Activated naive CD8-positive, alpha-beta T cell (primary cell): ENCODE results near the gene TCP11L2.
A peak's percentile ranks its signal among the peaks of the same experiment; 100 is the strongest.

Experiments used
- H3K27ac Mint-ChIP-seq: one replicate; pipeline ENCODE4 v1.8.0; 2021; ENCODE audit warnings: mixed read lengths
- H3K27me3 Mint-ChIP-seq: one replicate; pipeline ENCODE4 v1.8.0; 2021; ENCODE audit warnings: mixed read lengths
- H3K36me3 Mint-ChIP-seq: one replicate; pipeline ENCODE4 v1.8.0; 2021; ENCODE audit warnings: mixed read lengths
- H3K4me1 Mint-ChIP-seq: one replicate; pipeline ENCODE4 v1.8.0; 2021; ENCODE audit warnings: low read depth, mixed read lengths
- H3K4me3 Mint-ChIP-seq: one replicate; pipeline ENCODE4 v1.8.0; 2021; ENCODE audit warnings: mild to moderate bottlenecking, mixed read lengths
- H3K9me3 Mint-ChIP-seq: one replicate; pipeline ENCODE4 v1.8.0; 2021; ENCODE audit warnings: low read depth, mixed read lengths

The TCP11L2 gene

DNA sequence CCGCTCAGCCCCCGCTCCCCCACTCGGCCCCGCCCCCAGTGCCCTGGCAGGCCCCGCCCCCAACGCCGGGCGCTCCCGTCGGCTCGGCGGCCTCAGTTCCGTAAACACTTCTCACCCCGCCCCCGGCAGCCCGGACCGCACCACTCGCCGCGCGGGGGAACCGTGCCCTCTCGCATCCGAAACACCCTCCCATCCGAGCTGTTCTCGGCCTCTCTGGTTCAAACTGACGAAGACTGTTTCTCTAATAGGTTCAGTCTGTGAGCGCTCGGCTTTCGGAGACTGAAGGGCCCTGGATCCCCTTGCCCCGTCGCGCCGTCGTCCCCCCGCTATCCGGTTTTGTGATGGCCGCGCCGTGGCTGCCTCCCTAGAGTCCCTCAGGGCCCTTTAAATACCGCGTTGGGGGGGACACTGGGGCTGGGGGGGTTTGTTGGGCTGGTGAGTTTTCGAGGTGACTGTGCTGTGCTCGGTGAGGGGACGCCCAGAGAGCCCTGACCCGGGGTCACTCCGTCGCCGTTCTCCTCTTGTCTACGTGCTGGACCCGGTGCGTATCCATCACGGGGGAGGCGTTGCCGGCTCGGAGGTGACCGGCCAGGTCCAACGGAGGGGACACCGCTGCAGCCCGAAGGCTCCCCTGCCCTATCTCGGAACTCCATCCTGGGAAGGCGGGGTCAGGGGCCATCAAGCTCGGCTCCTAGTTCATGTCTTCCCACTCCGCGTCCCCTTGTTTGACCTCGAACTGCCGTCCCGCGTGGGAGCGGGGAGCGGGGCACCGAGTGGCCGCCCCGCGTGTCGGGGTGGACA, at the start of gene TCP11L2:
Gene TCP11L2 (plus strand): TSS at position 333 of the 801 bp plus-strand sequence. CDS start 8,343 bp downstream, outside the sequence.
- peak within 1 kb of the TSS; percentile 94 for H3K4me3 Mint-ChIP-seq
- no peaks in the 10 kb centered on the region for H3K36me3 Mint-ChIP-seq
- H3K27me3 Mint-ChIP-seq, result no peaks in the 10 kb centered on the region
- no peaks in the 10 kb centered on the region for H3K9me3 Mint-ChIP-seq
- peaks cover 60% of the 10 kb centered on the region for H3K4me1 Mint-ChIP-seq
- H3K27ac Mint-ChIP-seq, result peak within 1 kb of the TSS; percentile 100

DNA sequence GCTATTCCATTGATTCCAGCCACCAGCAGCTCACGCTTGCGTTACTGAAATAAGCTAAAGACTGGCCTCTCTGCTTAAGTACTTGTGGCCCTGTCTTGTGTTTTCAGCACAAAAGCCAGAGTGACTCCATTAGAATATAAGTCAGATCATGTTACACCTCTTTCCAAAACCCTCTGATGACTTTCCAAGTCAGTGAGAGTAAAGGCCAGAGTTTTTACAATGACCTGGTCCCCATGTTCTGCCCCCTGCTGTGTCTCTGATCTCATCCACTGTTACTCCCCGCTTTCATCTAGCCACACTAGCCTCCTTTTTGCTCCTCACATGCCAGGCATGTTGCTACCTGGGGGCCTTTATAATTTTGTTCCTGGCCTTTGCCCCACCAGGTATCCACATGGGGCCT, 47.8 kb upstream of the TCP11L2 start:
- no peaks in the 10 kb centered on the region for H3K4me1 Mint-ChIP-seq
- no peak overlapping the region for H3K27ac Mint-ChIP-seq
- H3K4me3 Mint-ChIP-seq, result no peak overlapping the region
- no peaks in the 10 kb centered on the region for H3K36me3 Mint-ChIP-seq
- no peaks in the 10 kb centered on the region for H3K9me3 Mint-ChIP-seq
- no peaks in the 10 kb centered on the region for H3K27me3 Mint-ChIP-seq

GRCh38 chr12:106255493-106255892, 47.0 kb upstream of the TCP11L2 start:
- H3K27ac Mint-ChIP-seq, result no peak overlapping the region
- H3K4me1 Mint-ChIP-seq, result no peaks in the 10 kb centered on the region
- H3K36me3 Mint-ChIP-seq, result no peaks in the 10 kb centered on the region
- H3K27me3 Mint-ChIP-seq, result no peaks in the 10 kb centered on the region
- no peak overlapping the region for H3K4me3 Mint-ChIP-seq
- H3K9me3 Mint-ChIP-seq, result no peaks in the 10 kb centered on the region

DNA sequence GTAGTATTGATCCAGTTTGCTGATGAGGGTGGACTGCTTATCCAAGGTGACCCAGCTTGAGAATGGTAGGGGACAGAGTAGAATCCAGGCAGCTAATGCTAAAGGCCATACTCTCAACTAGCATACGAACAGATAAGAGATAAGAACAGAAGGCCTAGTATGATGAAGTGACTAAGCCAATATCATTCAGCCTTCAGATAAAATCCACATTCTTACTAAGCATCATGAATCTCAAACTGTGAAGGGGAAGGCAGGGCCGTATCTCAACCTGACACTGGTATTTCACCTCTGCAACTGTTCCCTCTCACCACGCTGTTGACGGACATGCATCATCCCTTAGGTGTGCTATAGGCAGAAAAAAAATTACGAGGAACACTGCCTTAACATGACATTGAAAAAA, 46.6 kb upstream of the TCP11L2 start:
- Mint-ChIP-seq H3K36me3 (no peaks in the 10 kb centered on the region), H3K27ac (no peak overlapping the region)

DNA sequence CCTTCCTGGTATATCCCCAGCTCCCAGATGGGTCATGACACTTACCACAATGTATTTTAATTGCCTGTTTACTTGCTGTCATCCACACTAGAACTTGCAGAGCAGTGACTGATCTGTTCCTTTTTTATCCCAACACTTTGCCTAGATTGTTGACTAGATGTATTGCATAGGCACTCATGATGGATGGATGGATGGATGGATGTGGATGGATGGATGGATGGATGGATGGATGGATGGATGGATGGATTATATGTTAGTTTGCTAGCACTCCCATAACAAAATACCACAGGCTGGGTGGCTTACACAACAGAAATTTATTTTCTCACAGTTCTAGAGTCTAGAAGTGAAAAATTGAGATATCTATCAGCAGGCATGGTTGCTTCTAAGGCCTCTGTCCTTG, 46.0 kb upstream of the TCP11L2 start:
- no peak overlapping the region for H3K27ac Mint-ChIP-seq
- no peaks in the 10 kb centered on the region for H3K27me3 Mint-ChIP-seq
- no peaks in the 10 kb centered on the region for H3K4me1 Mint-ChIP-seq
- H3K36me3 Mint-ChIP-seq, result no peaks in the 10 kb centered on the region
- H3K9me3 Mint-ChIP-seq, result no peaks in the 10 kb centered on the region
- H3K4me3 Mint-ChIP-seq, result no peak overlapping the region

More for the DNA sequence above, 46.6 kb upstream of the TCP11L2 start:
- no peaks in the 10 kb centered on the region for H3K9me3 Mint-ChIP-seq
- H3K27me3 Mint-ChIP-seq, result no peaks in the 10 kb centered on the region
- no peak overlapping the region for H3K4me3 Mint-ChIP-seq
- H3K4me1 Mint-ChIP-seq, result no peaks in the 10 kb centered on the region

GRCh38 chr12:106258226-106258625, 44.3 kb upstream of the TCP11L2 start:
- H3K27ac Mint-ChIP-seq, result no peak overlapping the region
- no peaks in the 10 kb centered on the region for H3K36me3 Mint-ChIP-seq
- no peak overlapping the region for H3K4me3 Mint-ChIP-seq
- no peaks in the 10 kb centered on the region for H3K9me3 Mint-ChIP-seq
- H3K27me3 Mint-ChIP-seq, result no peaks in the 10 kb centered on the region
- no peaks in the 10 kb centered on the region for H3K4me1 Mint-ChIP-seq

DNA sequence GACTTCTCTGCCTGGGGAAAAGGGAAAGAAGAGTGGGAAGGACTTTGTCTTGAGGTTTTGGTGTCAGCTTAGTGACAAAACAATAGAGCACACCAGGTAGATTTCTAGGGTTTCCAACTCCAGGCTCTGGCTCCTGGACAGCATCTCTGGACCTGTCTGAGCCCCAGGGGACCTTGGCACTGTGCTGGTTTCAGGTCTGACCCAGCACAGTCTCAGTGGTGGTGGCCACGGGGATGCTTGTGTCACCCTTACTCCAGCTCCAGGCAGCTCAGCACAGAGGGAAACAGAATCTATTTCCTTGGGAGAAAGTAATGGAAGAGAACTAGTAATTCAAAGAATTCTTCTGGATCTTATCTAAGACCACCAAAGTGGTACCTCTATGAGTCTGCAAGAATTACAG, 43.6 kb upstream of the TCP11L2 start:
- Mint-ChIP-seq H3K4me3 (no peak overlapping the region), H3K9me3 (no peaks in the 10 kb centered on the region), H3K36me3 (no peaks in the 10 kb centered on the region), H3K27me3 (no peaks in the 10 kb centered on the region), H3K27ac (no peak overlapping the region), H3K4me1 (no peaks in the 10 kb centered on the region)

DNA sequence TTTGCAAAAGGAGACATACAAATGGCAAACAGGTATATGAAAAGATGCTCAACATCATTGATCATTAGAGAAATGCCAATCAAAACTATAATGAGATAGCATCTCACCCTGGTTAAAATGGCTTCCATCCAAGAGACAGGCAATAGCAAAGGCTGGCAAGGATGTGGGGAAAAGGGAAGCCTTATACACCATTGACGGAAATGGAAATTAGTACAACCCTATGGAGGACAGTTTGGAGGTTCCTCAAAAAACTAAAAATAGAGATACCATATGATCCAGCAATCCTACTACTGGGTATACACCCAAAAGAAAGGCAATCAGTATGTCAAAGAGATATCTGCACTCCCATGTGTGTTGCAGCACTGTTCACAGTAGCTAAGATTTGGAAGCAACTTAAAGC, 37.4 kb upstream of the TCP11L2 start:
- no peaks in the 10 kb centered on the region for H3K9me3 Mint-ChIP-seq
- no peaks in the 10 kb centered on the region for H3K27me3 Mint-ChIP-seq
- no peaks in the 10 kb centered on the region for H3K36me3 Mint-ChIP-seq
- peaks cover 7% of the 10 kb centered on the region for H3K4me1 Mint-ChIP-seq
- H3K4me3 Mint-ChIP-seq, result no peak overlapping the region
- no peak overlapping the region for H3K27ac Mint-ChIP-seq

- Mint-ChIP-seq H3K27ac (no peak overlapping the region), H3K36me3 (no peaks in the 10 kb centered on the region), H3K4me3 (no peak overlapping the region), H3K27me3 (no peaks in the 10 kb centered on the region), H3K4me1 (peaks cover 7% of the 10 kb centered on the region), H3K9me3 (no peaks in the 10 kb centered on the region)
Measured at GRCh38 chr12:106267535-106267934, 35.0 kb upstream of the TCP11L2 start.

DNA sequence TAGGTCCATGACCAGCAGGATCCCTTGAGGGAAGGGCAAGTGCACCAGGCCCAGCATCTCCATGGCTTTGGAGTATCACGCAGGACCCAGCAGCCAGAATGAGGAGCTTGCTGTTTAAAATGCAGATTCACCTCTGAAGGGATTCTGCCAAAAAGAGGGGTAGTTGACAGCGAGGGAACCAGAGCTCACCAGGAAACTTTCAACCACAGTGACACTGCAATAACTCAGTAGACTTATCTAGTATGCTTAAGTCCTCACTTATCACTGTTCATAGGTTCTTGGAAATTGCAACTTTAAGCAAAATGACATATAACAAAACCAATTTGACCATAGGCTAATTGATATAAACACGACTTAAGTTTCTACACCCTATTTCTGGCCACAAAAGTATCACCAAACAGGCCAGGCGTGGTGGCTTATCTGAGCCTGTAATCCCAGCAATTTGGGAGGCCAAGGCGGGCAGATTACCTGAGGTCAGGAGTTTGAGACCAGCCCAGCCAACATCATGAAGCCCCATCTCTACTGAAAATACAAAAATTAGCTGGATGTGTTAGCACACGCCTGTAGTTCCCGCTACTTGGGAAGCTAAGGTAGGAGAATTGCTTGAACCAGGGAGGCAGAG, 33.3 kb upstream of the TCP11L2 start:
- peaks cover 7% of the 10 kb centered on the region for H3K4me1 Mint-ChIP-seq
- no peaks in the 10 kb centered on the region for H3K9me3 Mint-ChIP-seq
- H3K27ac Mint-ChIP-seq, result no peak overlapping the region
- H3K36me3 Mint-ChIP-seq, result no peaks in the 10 kb centered on the region
- no peak overlapping the region for H3K4me3 Mint-ChIP-seq
- H3K27me3 Mint-ChIP-seq, result no peaks in the 10 kb centered on the region

DNA sequence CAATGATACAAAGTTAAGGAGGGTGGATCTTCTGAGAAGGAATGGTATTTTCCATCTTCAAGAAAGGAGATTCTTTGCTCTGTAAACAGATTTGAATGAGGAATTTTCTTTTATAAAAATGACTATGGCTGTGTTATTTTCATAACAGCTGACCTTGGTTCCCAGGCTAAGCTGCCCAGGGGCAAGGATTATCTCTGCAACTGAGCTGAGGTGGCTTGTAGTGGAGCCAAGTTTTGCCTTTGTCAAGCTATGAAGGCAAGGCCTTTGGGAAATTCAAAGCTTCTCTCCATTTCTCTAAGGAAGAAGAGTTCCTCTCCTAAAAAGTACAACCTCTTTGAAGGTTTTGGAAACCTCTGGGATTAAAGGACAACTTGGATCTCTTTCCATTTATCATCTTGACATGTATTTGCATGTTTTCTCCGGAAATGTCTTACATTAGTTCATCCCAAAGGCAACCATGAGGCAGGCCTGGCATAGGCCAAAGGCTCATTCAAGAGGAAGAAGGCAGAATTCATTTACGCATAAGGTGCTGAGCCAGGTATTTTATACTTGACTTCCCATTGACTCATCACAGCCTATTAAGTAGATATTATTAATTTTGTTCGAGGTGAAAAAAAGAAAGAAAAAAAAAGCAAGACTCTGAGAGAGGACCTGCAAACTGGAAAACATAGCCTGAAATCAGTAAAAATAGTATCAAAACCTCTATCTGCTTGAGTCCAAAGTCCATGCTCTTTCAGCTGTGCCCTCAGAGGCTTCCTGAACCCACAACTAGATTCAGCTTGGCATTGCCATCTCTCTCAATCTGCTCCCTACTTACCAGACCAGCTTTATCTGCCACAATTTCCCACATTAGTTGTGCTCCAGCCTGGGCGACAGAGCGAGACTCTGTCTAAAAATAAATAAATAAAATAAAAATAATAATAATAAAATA, 30.7 kb upstream of the TCP11L2 start:
- no peaks in the 10 kb centered on the region for H3K9me3 Mint-ChIP-seq
- H3K27ac Mint-ChIP-seq, result no peak overlapping the region
- H3K4me1 Mint-ChIP-seq, result peaks cover 7% of the 10 kb centered on the region

DNA sequence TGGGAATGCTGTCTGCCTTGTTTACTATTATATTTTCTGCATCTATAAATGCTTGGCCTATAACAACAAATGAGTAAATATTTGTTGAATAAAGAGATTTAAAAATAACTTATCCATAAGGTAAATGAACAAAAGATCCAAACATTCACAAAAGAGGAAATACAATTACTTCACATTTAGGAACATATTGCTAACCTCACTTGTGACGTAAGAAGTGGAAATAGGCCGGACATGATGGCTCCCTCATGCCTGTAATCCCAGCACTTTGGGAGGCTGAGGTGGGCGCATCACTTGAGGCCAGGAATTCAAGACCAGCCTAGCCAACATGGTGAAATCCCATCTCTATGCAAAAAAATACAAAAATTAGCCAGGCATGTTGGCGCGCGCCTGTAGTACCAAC, 29.0 kb upstream of the TCP11L2 start:
- no peaks in the 10 kb centered on the region for H3K4me1 Mint-ChIP-seq
- no peak overlapping the region for H3K4me3 Mint-ChIP-seq
- no peak overlapping the region for H3K27ac Mint-ChIP-seq
- no peaks in the 10 kb centered on the region for H3K9me3 Mint-ChIP-seq
- no peaks in the 10 kb centered on the region for H3K36me3 Mint-ChIP-seq
- no peaks in the 10 kb centered on the region for H3K27me3 Mint-ChIP-seq

More for the DNA sequence above, 30.7 kb upstream of the TCP11L2 start:
- Mint-ChIP-seq H3K27me3 (no peaks in the 10 kb centered on the region), H3K36me3 (no peaks in the 10 kb centered on the region), H3K4me3 (no peak overlapping the region)

GRCh38 chr12:106274012-106274411, 28.5 kb upstream of the TCP11L2 start:
- Mint-ChIP-seq H3K9me3 (no peaks in the 10 kb centered on the region), H3K4me1 (no peaks in the 10 kb centered on the region), H3K36me3 (no peaks in the 10 kb centered on the region), H3K27ac (no peak overlapping the region), H3K27me3 (no peaks in the 10 kb centered on the region), H3K4me3 (no peak overlapping the region)

GRCh38 chr12:106274575-106275121, 27.9 kb upstream of the TCP11L2 start:
- no peaks in the 10 kb centered on the region for H3K36me3 Mint-ChIP-seq
- H3K27ac Mint-ChIP-seq, result no peak overlapping the region
- H3K4me1 Mint-ChIP-seq, result no peaks in the 10 kb centered on the region
- no peaks in the 10 kb centered on the region for H3K27me3 Mint-ChIP-seq
- no peaks in the 10 kb centered on the region for H3K9me3 Mint-ChIP-seq
- H3K4me3 Mint-ChIP-seq, result no peak overlapping the region

- no peaks in the 10 kb centered on the region for H3K27me3 Mint-ChIP-seq
- no peaks in the 10 kb centered on the region for H3K4me1 Mint-ChIP-seq
- H3K36me3 Mint-ChIP-seq, result no peaks in the 10 kb centered on the region
- no peak overlapping the region for H3K4me3 Mint-ChIP-seq
- no peak overlapping the region for H3K27ac Mint-ChIP-seq
- no peaks in the 10 kb centered on the region for H3K9me3 Mint-ChIP-seq
Measured at GRCh38 chr12:106275458-106275857, 27.1 kb upstream of the TCP11L2 start.
